B cell (primary cell): ENCODE measurements around the gene CNTNAP2.

Source experiments
- CTCF ChIP-seq: fragments of 200-600 bp; IDR thresholded peaks from one replicate; pipeline ENCODE4 v1.8.0; 2022; ENCODE audit warnings: antibody characterized with exemption, mild to moderate bottlenecking
- EZH2 ChIP-seq: IDR thresholded peaks from 2 replicates; pipeline ENCODE4 v1.6.1; 2012; ENCODE audit warnings: borderline replicate concordance, low read depth, mild to moderate bottlenecking, moderate library complexity, low read length; ENCODE audit not compliant: insufficient read depth, poor library complexity, severe bottlenecking

GRCh38 chr7:147777309-147777708 lies 1660.7 kb downstream of the CNTNAP2 start:
- TF ChIP-seq CTCF, result no peak
- TF ChIP-seq EZH2, result no peak
